GM18505 (cell line): ENCODE data around the gene PIWIL4.
"Not testable (repeated sequence)": the region's sequence is repeated elsewhere in the genome, so short reads cannot be mapped to it uniquely, and the experiment has no call there.

ENCODE experiments used
- ATAC-seq: cut with Tn5 transposase; IDR thresholded peaks from one replicate; pipeline ENCODE4 v1.9.1; 2021; ENCODE audit not compliant: unreplicated experiment
- POLR2A ChIP-seq: IDR thresholded peaks from 4 replicates; pipeline ENCODE4 v1.6.1; 2011; ENCODE audit warnings: borderline replicate concordance; ENCODE audit not compliant: insufficient read depth, insufficient read length; ENCODE audit errors: extremely low read depth

PIWIL4 gene

DNA sequence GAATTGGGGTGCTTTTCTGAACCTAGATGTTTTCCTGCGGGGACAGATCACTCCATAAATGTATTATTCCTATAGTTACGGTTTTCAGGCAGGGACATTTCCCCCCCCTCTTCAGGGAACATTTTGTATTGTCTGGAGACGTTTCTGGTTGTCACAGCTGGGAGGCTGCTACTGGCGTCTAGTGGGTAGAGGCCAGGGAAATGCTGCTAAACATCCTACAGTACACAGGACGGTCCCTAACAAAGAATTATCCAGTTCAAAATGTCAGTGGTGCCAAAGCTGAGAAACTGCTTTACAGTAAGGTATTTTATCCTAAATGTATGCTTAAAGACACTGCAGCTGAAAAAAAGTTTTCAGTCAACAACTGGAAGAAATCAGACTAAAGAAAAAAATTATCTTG is 19.4 kb downstream of the PIWIL4 start:
- no peak for ATAC-seq

GRCh38 chr11:94586978-94587377 is 19.8 kb downstream of the PIWIL4 start:
- ATAC-seq: no peak
- no peak for TF ChIP-seq POLR2A

More for the DNA sequence above, 19.4 kb downstream of the PIWIL4 start:
- TF ChIP-seq POLR2A: no peak

GRCh38 chr11:94588366-94588942 is 21.3 kb downstream of the PIWIL4 start:
- ATAC-seq: no peak
- TF ChIP-seq POLR2A: no peak

GRCh38 chr11:94590352-94591041 is 23.3 kb downstream of the PIWIL4 start:
- TF ChIP-seq POLR2A: no peak
- no peak for ATAC-seq

DNA sequence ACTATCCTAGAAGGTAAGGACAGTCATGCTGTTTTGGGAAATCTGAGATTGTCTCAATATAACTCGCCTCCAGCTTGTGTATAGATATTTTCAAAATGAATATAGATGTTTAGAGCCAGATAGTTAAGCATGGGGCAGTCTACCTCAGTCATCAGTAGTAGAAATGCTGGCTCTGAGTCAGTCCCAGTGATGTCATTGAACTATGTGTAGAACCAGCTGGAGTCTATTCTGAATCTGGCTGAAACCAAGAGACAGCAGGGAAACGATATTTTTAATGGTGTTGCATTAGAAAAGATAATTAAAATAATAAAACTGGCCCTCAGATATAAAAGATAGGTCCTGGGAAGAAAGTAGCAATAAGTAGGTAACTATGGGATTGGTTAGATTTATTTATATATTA is 25.9 kb downstream of the PIWIL4 start:
- ATAC-seq: peak; percentile 68
- TF ChIP-seq POLR2A: no peak

- no peak for TF ChIP-seq POLR2A
- ATAC-seq: no peak
Observed at GRCh38 chr11:94595076-94595475, 27.9 kb downstream of the PIWIL4 start.

DNA sequence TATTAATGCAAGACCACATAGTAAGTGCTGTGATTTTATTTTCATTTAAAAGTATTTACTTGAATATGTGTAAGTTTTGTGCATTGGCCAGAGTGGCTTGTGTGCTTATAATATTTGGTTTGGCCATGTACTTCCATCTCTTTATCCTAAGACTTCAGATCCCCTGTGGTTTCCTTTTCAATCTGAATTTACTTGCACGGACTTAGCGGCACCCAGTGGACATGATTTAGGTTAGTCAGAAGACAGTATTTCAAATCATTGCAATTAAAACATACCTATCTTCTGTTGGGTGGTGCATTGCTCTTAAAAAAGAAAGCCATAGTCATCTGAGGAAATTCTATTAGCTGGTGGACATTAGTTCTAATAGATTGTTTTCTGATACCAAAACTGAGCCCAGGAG is 30.7 kb downstream of the PIWIL4 start:
- ATAC-seq: no peak
- TF ChIP-seq POLR2A: no peak

GRCh38 chr11:94599510-94599909 is 32.3 kb downstream of the PIWIL4 start:
- no peak for TF ChIP-seq POLR2A
- ATAC-seq: no peak

DNA sequence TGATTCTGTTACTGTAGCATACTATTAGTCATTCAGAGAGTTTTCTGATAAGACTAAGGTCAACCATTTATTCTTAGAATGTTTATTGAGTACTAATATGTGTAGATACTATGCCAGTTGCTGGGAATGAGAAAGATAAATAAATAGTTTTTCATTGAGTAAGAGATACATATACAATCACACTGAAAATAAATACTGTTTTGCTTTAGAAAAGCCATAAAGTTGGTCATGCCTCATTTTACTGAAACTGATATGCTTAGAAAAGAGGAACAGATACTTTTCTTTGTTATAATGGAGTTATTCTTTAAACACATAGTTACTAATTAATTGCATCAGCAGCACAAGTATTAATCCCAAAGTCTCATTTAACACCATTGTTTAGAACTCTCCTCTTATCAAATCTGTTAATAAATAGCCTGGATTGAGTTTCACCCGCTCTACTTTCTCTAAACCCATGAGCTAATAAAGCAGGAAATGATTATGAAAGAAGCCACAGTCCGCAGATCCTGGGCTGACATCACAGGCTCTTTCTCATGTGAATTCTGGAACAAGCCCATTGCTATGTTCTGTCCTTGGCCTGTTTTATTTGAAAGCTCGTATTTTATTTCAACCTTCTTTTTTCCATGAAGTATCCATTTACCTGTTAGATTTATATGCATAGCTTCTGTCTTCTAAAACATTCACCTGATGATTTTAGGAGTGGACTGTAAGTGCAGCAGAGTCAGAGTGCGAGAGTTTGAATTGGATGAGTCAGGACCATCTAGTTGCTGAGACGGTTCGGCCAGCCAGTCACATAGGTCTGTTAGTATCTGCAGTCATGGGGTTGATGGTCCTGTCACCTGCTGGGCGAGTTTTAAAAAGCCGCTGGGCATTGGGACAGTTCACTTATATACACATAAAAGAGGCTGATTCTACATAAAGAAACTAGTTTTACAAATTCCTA is 35.5 kb downstream of the PIWIL4 start:
- no peak for TF ChIP-seq POLR2A
- peak; percentile 78 for ATAC-seq

GRCh38 chr11:94603587-94603986 is 36.4 kb downstream of the PIWIL4 start:
- ATAC-seq: no peak
- TF ChIP-seq POLR2A: no peak

DNA sequence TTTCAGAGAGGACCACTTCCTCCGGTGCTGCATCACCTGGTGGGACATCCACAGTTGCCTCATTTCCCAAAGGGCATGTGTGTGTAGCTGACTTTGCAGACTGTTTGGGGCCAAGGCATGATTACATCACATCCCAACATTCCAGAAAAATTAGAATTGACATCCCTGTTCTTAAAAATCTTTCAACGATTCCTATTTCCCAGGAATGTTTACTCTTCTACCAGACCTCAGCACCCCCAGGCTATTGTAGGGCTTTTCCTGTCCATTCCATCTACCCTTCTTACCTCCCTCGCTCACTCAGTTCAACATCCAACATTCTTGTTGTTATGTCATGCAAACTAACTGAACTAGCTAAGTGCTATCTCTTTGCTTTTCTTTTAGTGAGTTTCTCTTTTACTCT is 37.3 kb downstream of the PIWIL4 start:
- no peak for ATAC-seq
- TF ChIP-seq POLR2A: no peak

DNA sequence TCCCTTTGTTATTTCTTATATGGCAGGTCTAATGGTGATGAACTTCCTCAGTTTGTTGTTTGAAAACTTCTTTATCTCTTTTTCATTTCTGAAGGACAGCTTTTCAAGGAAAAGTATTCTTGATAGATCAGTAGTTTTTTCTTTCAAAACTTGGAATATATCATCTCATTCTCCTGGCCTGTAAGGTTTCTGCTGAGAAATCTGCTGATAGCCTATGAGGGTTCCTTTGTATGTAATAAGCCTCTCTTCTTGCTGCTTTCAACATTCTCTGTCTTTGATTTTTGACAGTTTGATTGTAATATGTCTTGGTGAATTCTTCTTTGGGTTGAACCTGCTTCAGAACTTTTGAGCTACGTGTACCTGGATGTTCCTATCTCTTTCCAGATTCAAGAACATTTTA is 46.0 kb downstream of the PIWIL4 start:
- no peak for TF ChIP-seq POLR2A
- ATAC-seq: no peak

DNA sequence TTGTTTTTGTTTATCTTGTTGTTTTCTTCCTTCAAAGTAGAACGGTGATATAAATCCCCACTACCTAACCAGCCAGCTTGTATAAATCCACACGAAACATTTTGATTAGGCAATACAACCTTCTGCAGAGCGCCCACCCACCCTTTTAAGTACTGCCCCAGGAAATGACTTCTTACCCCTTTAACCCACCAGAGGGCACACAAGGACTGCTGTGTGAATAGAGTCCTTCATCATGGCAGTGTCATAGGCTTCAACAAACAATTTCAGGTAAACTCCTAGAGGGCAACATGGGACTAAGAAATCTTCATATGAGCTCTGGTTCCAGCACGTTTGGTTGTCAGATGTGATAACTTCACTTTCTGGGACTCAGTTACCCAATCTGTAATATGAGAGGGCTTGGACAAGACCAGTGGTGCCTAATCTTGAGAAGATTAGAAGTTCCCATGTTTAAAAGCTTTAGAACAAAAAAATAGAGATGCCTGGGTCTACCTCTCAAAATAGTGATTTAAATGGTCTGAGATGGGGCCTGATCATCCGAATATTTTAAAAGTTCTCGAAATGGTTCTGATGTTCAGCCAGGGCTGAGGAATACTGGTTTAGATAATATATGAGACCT is 56.1 kb downstream of the PIWIL4 start:
- TF ChIP-seq POLR2A: no peak
- peak; percentile 70 for ATAC-seq

- not testable (repeated sequence) for ATAC-seq
Observed at GRCh38 chr11:94625422-94625821, 58.3 kb downstream of the PIWIL4 start.

DNA sequence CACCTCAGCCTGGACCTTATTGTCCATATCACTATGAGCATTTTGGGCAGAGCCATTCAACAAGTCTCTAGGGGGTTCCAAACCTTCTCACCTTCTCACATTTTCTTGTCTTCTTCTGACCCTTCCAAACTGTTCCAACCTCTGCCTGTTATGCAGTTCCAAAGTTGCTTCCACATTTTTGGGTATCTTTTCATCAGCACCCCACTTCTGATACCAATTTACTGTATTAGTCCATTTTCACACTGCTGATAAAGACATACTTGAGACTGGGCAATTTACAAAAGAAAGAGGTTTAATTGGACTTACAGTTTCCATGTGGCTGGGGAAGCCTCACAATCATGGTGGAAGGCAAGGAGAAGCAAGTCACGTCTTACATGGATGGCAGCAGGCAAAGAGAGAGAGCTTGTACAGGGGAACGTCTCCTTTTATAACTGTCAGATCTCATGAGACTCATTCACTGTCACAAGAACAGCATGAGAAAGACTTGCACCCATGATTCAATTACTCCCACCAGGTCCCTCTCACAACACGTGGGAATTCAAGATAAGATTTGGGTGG is 59.9 kb downstream of the PIWIL4 start:
- not testable (repeated sequence) for ATAC-seq
